Hippocampal formation (tissue), 2 donors: ENCODE measurements around the gene TNNC2.
"Not testable (repeated sequence)": the region's sequence is repeated elsewhere in the genome, so short reads cannot be mapped to it uniquely, and the experiment has no call there.

Experiments
- DNase-seq, 2 donors: peaks; one replicate each; lab custom pipeline; 2025; lab: John Stamatoyannopoulos, UW

Gene TNNC2

DNA sequence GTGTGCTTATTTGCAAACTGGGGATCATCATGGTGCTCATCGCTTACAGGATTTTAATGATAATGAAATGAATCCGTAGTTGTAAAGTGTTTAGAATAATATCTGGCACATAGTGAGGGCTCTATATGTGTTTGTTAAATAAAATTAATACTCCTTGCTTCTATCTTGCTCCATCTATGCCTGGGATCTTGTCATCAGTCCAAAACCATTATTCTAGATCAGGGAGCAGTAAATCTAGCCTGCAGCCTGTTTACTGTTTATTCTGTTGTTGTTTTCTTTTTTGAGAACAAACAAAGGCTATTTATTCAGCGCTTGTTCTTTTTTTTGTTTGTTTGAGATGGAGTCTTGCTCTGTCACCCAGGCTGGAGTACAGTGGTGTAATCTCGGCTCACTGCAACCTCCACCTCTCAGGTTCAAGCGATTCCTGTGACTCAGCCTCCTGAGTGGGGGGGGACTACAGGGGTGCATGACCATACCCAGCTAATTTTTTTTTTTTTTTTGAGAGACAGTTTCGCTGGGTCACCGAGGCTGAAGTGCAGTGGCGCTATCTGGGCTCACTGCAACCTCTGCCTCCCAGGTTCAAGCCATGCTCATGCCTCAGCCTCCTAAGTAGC lies 22.0 kb upstream of the TNNC2 start:
- no peak for DNase-seq

DNA sequence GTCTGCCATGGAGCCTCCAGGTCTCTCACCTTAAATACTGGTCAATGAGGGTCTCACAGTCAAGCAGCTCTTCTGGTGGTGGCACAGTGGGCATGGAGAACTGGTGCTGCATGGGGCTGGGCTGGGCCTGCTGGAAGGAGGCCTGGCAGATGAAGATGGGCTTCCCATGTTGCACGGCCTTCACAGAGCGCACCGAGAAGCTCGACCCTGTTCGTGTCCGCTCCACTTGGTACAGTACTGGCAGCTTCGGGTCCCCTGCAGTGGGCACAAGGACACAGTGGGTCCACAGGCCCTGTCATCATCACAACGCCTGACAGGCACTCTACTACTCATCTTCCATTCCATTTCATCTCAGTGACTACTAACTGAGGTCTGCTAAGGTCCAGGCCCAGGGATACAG lies 21.3 kb upstream of the TNNC2 start:
- DNase-seq = no peak

GRCh38 chr20:45845452-45845851 lies 18.3 kb upstream of the TNNC2 start:
- DNase-seq = no peak

DNA sequence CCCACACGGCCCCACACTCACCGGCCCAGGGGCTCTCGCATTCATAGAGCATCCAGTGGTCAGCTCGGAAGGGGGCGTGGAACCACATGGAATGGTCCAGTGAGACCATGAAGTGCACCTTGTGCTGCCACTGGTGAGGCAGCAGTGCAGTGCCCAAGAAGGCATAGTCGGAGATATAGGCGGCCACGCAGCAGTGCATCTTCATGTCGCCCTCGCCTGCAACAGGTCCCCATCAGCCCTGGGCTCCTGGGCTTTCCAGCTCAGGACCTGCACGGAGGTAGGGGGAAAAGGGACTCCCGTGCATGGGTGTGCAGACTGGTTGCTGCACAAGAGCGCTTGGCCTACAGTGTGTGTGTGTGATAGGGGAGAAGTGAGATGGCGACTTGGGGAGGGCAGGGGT lies 16.4 kb upstream of the TNNC2 start:
- DNase-seq = no peak

DNA sequence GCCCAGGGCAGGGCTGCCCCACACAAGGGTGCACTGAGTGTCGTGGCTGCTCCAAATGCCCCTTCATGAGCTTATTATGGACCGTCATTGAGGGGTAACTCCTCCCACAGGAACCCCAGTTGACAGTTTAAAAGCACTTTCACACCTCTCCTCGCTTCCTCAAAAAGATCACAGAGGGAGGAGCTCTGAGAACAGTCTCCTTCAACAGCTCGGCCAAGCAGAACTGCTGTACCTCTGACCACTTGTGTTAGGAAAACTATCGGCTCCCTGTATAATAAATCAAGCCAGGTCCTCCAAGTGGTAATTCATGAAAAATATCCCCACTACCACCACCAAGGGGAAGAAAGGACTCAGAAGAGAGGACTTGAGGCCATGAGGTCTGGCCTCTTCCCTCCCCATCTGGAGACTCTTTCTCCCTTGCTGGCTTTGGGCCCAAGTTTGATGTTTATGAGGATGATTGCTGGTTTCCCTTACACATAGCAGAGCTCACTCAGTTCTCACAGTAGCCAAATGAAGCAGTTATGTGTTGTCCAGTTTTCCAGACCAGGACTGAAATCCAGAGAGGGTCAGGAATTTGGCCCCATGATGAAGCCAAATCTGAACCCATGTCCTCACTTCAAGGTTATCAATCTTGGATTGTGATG lies 15.2 kb upstream of the TNNC2 start:
- DNase-seq = no peak

- DNase-seq = no peak
Measured at GRCh38 chr20:45841407-45842129, 14.5 kb upstream of the TNNC2 start.

GRCh38 chr20:45840700-45841198 lies 13.6 kb upstream of the TNNC2 start:
- no peak for DNase-seq

- no peak for DNase-seq
Measured at GRCh38 chr20:45836841-45837240, 9.7 kb upstream of the TNNC2 start.

GRCh38 chr20:45835825-45836224 lies 8.7 kb upstream of the TNNC2 start:
- no peak for DNase-seq

GRCh38 chr20:45835329-45835765 lies 8.2 kb upstream of the TNNC2 start:
- no peak for DNase-seq

- no peak for DNase-seq
Measured at GRCh38 chr20:45834797-45835161, 7.7 kb upstream of the TNNC2 start.

DNA sequence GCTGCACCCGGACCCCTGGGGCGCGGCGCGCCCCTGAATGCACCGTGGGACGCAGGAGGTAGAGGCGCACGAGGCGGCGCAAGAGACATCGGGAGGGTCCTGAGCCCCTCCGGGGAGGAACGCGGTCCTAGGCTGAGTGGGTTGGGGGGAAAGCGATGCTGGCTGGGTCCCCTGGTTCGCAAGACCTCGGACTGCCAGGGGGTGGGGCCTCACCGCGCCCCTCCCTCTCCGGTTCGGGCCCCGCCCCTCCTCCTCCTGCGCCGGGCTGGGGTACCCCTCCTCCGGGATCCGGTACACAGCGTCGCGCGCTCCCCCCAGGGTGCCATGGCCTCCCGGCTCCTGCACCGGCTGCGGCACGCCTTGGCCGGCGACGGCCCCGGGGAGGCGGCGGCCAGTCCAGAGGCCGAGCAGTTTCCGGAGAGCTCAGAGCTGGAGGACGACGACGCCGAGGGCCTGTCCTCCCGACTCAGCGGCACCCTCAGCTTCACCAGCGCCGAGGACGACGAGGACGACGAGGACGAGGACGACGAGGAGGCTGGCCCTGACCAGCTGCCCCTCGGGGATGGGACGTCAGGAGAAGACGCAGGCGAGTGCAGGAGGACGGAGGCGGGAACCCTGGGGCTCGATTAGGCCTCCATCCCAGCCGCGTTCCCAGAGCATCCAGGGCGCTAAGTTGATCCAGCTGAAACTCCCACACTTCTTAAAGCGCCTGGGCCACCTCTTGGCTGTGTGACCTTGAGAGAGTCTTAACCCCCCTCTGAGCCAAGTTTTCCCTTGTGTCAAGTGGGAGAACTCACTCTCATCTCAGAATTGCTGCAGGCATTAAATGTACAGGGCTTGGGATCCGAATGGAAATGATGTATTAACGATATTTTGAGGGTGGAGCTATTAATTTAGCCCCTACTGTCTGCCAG lies 7.0 kb upstream of the TNNC2 start:
- peak; percentile 64 to 74 for DNase-seq

GRCh38 chr20:45833030-45833882 lies 6.1 kb upstream of the TNNC2 start, which contains the start of gene SNX21:
SNX21 (plus strand) TSS chr20:45833799; CDS start chr20:45833920, 121 bp downstream.
- DNase-seq = peak; percentile 46 to 74

DNA sequence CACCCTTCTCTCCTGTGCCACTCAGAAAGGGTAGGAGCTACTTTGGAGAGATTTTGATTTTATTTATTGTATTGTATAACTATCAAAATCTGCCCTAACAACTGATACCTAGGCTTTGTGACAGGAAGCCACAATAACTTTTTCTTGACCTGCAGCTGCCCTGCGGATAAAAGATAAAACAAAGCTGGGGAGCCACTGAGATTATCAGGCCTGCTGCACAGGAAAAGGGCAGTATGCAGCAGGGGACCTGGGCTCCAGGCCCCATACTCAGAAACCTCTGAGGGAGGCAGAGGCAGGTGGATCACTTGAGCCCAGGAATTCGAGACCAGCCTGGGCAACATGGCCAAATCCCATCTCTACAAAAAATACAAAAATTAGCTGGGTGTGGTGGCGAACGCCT lies 5.5 kb upstream of the TNNC2 start:
- no peak for DNase-seq

- DNase-seq = not testable (repeated sequence)
Measured at GRCh38 chr20:45829673-45830106, 2.6 kb upstream of the TNNC2 start.

DNA sequence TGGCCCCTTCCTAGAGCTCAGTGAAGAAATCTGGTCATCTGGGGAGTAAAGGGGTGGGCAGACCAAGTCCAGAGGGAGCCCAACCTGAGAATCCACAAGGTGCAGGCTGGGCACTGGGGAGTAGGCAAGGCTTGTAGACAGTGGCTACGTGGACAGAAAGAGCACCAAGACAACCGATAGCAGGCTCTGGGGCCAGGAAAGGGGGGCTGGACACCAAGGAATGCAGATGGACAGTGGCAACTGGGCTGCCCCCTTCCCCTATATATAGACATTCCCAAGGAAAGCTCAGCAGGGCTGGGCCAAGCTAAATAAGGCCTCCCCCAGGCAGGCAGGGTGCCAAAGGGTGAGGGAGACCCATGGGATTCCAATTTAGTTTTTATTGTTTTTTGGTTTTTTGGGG lies 1.5 kb upstream of the TNNC2 start:
- DNase-seq = no peak

DNA sequence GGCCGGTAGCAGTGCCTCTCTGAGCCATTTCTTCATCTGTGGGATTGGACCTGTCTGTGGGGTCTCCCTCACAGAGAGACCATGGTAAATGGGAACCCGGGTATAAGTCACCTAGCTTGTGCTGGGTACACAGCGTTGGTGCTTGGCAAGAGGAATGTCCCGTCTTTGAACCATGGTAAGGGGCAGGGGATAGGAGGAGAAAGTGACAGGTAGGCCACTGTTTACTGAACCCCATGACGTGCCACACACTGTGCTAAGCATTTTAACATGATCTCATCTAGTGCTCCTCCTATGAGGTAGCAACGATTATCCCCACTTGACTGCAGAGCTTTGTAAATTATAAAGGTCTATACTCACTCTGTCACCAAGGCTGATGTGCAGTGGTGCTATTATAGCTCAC lies 600 bp upstream of the TNNC2 start:
- no peak for DNase-seq

DNA sequence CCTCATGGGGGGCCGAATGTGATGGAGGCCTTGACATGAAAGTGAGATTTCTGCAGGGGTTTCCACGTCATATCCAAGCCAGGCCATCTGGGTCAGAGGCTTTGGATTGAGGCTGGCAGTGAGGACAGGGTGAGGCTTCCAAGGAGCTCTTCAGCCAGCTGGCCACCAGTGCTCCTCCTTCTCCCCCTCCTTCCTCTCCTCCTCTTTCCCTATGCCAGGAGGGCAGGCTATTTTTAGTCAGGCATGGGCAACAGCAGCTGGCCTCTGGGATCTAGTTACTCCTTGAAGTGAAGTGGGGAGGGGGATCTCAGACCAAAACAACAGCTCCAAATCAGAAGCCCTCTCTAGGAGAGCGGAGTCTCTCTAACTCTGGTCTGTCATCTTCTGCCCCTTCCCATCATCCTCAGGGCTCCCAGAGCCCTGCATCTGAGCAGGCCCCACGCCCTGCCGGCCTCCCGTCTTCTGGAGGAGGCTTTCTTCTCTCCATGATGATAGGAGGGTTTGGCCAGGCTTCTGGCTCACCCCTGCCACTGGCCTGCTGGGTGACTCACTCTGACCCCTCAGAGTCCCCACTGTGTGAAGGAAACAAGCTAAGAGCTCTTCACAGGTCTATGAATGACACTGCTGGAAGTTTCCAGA lies 612 bp downstream of the TNNC2 start:
- DNase-seq = no peak

- no peak for DNase-seq
Measured at GRCh38 chr20:45823949-45824835, 2.9 kb downstream of the TNNC2 start.
